Peyer's patch (tissue), 4 donors: Measurements from ENCODE around the gene ASAP2. TPM values are rescaled to one million over a fixed set of nuclear protein-coding genes. Genes with fewer than 3 reads are reported as not detected.

ENCODE experiments used
- DNase-seq, 3 donors: peaks; one replicate each; pipeline ENCODE4 v3.0.0-alpha.2; 2017 to 2019
- H3K27ac ChIP-seq, 4 donors: fragments of 200-600 bp; sonication (generic); one replicate each; pipeline ENCODE4 v1.5.1; 2016 to 2019
- H3K27me3 ChIP-seq, 2 donors: fragments of 200-600 bp; sonication (generic); one replicate each; pipeline ENCODE4 v1.5.1; 2019
- H3K36me3 ChIP-seq, 3 donors: fragments of 200-600 bp; sonication (generic); one replicate each; pipeline ENCODE4 v1.5.1; 2016 to 2019
- H3K4me1 ChIP-seq, 4 donors: fragments of 200-600 bp; sonication (generic); one replicate each; pipeline ENCODE4 v1.5.1; 2016 to 2019
- H3K4me3 ChIP-seq, 4 donors: fragments of 200-600 bp; sonication (generic); 1 replicate in 3 of 4; 2 replicates in 1 of 4; pipeline ENCODE4 v1.5.1; 2016 to 2019; ENCODE audit warnings: mild to moderate bottlenecking in 1 of 4
- H3K9me3 ChIP-seq, 4 donors: fragments of 200-600 bp; sonication (generic); one replicate each; pipeline ENCODE4 v1.5.1; 2016 to 2019; ENCODE audit warnings: mild to moderate bottlenecking in 1 of 4
- CTCF ChIP-seq, 6 experiments: fragments of 450-650 bp in 4 of 6; fragments of 200-600 bp in 2 of 6; sonication (generic) in 1 of 6; IDR thresholded peaks; one replicate each; pipeline ENCODE4 v1.5.1; 2017 to 2019; ENCODE audit warnings: antibody characterized with exemption in 6 of 6, mild to moderate bottlenecking in 3 of 6, moderate library complexity in 1 of 6
- POLR2A ChIP-seq, 2 donors: fragments of 450-650 bp; IDR thresholded peaks; one replicate each; pipeline ENCODE4 v1.5.1; 2017; ENCODE audit warnings: antibody characterized with exemption in 2 of 2, mild to moderate bottlenecking in 2 of 2, moderate library complexity in 2 of 2
- total RNA-seq, 4 donors: library from RNA; depleted of rRNA; stranded (reverse); fragments of >200 nt; gene quantifications; one replicate each; pipeline ENCODE4 v1.1.0, GENCODE V29; 2016

ASAP2 gene
- total RNA-seq, 4 donors from 2014 or later = 30.6 to 59.4 (median 37.8) TPM

GRCh38 chr2:9282128-9283112 is 75.8 kb downstream of the ASAP2 start:
- no peak for DNase-seq
- no peak overlapping the region for H3K4me3 ChIP-seq
- H3K27me3 ChIP-seq = no peaks in the 10 kb centered on the region
- H3K36me3 ChIP-seq = no peaks in the 10 kb centered on the region
- no peak overlapping the region for H3K27ac ChIP-seq
- H3K9me3 ChIP-seq = no peaks in the 10 kb centered on the region
- TF ChIP-seq POLR2A (IDR thresholded peaks at IDR 0.05) (no peak), CTCF (IDR thresholded peaks at IDR 0.05) (no peak)
- H3K4me1 ChIP-seq = peaks cover 0 to 23% (median 0%) of the 10 kb centered on the region in 4 donors

- H3K4me1 ChIP-seq = peaks cover 0 to 14% (median 0%) of the 10 kb centered on the region in 4 donors
- no peak for DNase-seq
Measured at GRCh38 chr2:9284521-9285297, 78.1 kb downstream of the ASAP2 start.

GRCh38 chr2:9285385-9285920 is 78.8 kb downstream of the ASAP2 start:
- Histone ChIP-seq H3K4me3 (no peak overlapping the region), H3K27me3 (no peaks in the 10 kb centered on the region), H3K36me3 (no peaks in the 10 kb centered on the region), H3K27ac (no peak overlapping the region), H3K9me3 (no peaks in the 10 kb centered on the region), H3K4me1 (peaks cover 0 to 14% (median 0%) of the 10 kb centered on the region in 4 donors)
- no peak for DNase-seq
- no peak for TF ChIP-seq CTCF (IDR thresholded peaks at IDR 0.05)
- no peak for TF ChIP-seq POLR2A (IDR thresholded peaks at IDR 0.05)

More at GRCh38 chr2:9284521-9285297, 78.1 kb downstream of the ASAP2 start:
- Histone ChIP-seq H3K36me3 (no peaks in the 10 kb centered on the region), H3K27ac (no peak overlapping the region), H3K4me3 (no peak overlapping the region), H3K27me3 (no peaks in the 10 kb centered on the region), H3K9me3 (no peaks in the 10 kb centered on the region)
- no peak for TF ChIP-seq CTCF (IDR thresholded peaks at IDR 0.05)
- TF ChIP-seq POLR2A (IDR thresholded peaks at IDR 0.05) = no peak

GRCh38 chr2:9285921-9286320 is 79.3 kb downstream of the ASAP2 start:
- Histone ChIP-seq H3K4me1 (peaks cover 0 to 14% (median 0%) of the 10 kb centered on the region in 4 donors), H3K27me3 (no peaks in the 10 kb centered on the region), H3K27ac (no peak overlapping the region), H3K36me3 (no peaks in the 10 kb centered on the region), H3K4me3 (no peak overlapping the region), H3K9me3 (no peaks in the 10 kb centered on the region)
- no peak for TF ChIP-seq POLR2A (IDR thresholded peaks at IDR 0.05)
- TF ChIP-seq CTCF (IDR thresholded peaks at IDR 0.05) = no peak
- no peak for DNase-seq

GRCh38 chr2:9286554-9287399 is 80.2 kb downstream of the ASAP2 start:
- no peak for DNase-seq
- H3K9me3 ChIP-seq = no peaks in the 10 kb centered on the region
- no peak overlapping the region for H3K4me3 ChIP-seq
- H3K36me3 ChIP-seq = no peaks in the 10 kb centered on the region
- TF ChIP-seq POLR2A (IDR thresholded peaks at IDR 0.05) = no peak
- TF ChIP-seq CTCF (IDR thresholded peaks at IDR 0.05) = no peak
- H3K27me3 ChIP-seq = no peaks in the 10 kb centered on the region
- H3K27ac ChIP-seq = no peak overlapping the region
- H3K4me1 ChIP-seq = peaks cover 0 to 14% (median 0%) of the 10 kb centered on the region in 4 donors
